HG02970 (cell line): ENCODE measurements around the gene ASPG.

Experiments
- ATAC-seq: cut with Tn5 transposase; IDR thresholded peaks from one replicate; pipeline ENCODE4 v1.9.1; 2021; ENCODE audit warnings: mild to moderate bottlenecking, moderate library complexity, moderate number of reproducible peaks; ENCODE audit not compliant: unreplicated experiment, low FRiP score

ASPG gene

GRCh38 chr14:104114421-104115130 is 29.1 kb downstream of the ASPG start:
- no peak for ATAC-seq

DNA sequence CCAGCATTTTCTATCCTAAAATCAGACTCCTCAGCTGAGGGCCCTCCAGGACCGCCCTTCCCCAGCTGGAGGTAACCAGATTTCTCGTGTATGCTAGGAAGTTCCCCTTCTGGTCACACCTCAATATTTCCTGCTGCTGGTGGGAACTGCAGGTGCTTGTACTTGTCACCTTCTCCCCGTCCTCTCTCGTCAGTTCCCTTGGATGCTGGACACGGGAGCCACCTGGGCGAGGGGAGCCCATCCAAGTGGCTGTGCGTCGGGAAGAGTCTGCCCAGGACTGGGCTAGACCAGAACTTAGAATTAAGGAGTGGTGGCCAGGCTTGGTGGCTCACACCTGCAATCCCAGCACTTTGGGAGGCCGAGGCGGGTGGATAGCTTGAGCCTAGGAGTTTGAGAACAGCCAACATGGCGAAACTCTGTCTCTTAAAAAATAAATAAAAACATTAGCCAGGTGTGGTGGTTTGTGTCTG is 29.7 kb downstream of the ASPG start:
- ATAC-seq = no peak

DNA sequence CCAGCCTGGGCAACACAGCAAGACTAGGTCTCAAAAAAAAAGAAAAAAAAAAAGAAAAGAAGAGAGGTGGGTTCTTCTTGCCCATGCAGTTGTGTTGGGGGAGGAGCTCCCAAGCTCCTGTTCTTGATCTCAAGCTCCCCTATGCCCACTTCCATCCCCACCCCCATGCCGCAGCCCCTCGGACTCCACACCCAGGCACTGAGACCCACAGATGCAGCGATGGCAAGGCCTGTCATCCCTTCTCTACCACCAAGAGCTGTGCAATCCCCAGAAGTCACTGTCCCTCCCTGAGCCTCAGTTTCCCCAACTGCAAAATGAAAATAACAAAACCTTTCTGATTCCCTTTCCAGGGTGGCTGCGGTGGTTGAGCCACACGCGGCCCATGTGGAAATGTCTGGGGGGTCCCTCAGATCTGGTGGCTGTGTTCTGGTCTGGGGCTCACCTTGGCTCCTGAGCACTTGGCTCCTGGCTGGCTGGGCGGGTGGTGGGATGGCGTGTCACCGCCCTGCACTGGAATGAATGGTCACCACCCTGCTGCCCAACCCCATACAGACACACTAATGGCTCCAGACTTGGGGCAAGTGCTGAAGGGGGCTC is 30.3 kb downstream of the ASPG start:
- ATAC-seq = no peak

DNA sequence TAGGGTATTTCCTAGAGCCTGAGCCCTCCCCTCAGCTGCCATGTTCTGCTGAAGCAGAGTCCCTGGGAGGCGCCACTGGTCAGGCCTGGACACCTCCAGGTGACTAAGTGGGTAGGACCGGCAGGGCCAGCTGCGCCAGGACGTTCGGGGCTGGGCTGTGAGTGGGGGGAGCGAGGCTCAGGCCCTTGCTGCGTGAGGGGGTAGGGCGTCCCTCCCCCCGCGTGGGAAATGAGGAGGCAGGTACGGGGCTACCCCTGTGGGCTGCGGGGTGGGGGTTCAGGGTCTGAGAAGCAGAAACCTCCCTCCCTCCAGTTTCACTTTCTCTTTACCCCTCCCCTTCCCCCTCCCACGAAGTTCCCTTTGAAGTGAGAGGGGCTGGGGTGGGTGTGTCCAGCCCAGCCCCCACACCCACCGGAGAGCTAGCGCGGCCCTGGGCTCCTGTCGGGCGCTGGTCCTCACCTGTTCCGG is 30.8 kb downstream of the ASPG start:
- no peak for ATAC-seq

GRCh38 chr14:104116756-104117340 is 31.3 kb downstream of the ASPG start:
- no peak for ATAC-seq

GRCh38 chr14:104117341-104118005 is 32.0 kb downstream of the ASPG start:
- no peak for ATAC-seq

GRCh38 chr14:104118006-104118844 is 32.7 kb downstream of the ASPG start:
- ATAC-seq = no peak

DNA sequence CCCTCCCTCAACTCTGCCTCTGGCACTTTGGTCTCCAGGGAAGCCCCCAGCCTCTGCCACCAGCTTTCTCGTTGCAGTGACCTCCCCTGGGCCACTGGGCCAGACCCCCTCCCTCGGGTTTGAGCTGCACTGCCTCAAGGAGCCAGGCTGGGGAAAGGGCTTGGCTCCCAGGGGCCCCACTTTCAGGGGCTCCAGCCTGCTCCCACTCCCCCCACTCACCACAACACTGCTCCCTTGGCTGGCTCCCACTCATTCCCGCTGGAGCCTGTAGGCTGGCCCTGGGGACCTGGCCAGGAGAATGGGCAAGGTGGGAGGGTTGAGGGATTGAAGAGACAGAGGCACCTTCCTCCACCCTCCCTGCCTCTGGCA is 33.6 kb downstream of the ASPG start:
- ATAC-seq = no peak

DNA sequence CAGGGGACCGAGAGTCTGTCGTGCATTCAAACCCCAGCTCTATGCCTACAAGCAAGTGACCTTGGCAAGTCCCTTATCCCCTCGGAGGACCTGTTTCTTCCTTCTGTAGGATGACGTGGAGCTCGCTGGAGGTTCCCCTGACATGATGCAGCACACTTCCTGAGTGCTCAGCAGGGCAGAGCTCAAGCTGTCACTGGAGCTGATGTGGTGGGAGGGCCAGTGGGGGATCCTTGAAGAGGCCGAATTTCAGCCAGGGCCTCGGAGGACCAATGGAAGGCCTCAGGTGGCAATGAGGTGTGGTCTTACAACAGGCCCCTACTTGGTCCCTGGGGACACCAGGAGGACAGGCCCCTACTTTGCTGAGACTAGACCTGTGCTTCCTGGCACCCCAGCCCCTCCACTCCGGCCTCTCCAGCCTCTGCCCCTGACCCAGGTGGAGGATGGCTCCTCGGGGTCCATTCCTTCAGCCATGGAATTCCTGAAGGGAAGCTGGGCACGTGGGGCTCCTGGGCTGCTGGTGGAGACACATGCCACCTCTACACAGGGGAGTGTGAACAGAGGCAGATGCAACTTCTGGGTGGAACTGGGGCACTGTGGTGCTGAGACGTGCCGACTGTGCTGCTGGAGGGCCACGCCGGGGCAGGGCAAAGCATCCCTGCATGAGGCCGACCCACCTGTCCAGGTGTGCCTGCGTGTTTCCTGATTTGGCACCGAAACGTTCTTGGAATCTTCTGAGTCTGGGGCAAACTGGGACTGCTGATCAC is 34.2 kb downstream of the ASPG start:
- no peak for ATAC-seq

- no peak for ATAC-seq
Observed at GRCh38 chr14:104120281-104120741, 34.8 kb downstream of the ASPG start.

GRCh38 chr14:104121142-104121541 is 35.6 kb downstream of the ASPG start:
- no peak for ATAC-seq

GRCh38 chr14:104123879-104124278 is 38.4 kb downstream of the ASPG start:
- ATAC-seq = no peak

- ATAC-seq = no peak
Observed at GRCh38 chr14:104125011-104125410, 39.5 kb downstream of the ASPG start.

- ATAC-seq = no peak
Observed at GRCh38 chr14:104126753-104127152, 41.3 kb downstream of the ASPG start.

DNA sequence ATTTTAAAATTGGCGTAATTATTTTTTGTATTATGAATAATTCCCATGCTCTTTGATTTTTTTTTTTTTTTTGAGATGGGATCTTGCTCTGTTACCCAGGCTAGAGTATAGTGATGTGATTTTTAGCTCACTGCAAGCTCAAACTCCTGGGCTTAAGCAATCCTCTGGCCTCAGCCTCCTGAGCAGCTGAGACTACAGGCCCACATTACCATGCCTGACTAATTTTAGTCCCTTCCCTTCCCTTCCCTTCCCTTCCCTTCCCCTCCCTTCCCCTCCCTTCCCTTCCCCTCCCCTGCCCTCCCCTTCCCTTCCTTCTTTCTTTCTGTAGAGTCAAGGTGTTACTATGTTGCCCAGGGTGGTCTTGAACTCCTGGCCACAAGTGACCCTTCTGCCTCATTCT is 43.5 kb downstream of the ASPG start:
- ATAC-seq = no peak

DNA sequence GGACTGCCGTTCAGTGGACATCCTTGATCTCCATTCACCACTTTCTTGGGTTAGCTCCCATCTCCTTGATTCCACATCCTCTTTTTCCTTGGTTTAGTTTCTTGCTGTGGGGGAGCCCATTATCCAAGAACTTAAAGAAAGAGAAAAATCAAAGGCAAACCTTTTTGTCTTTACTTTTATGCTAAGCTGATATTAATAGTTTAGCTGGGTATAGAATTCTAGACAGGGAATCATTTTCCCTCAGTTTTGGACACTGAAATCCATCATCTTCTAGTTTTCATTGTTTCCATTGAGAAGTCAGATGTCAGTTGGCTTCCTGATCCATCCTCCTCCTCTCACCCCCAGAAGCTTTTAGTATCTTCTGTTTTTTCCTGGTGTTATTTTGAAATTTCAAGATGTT is 44.1 kb downstream of the ASPG start:
- no peak for ATAC-seq

- ATAC-seq = no peak
Observed at GRCh38 chr14:104130974-104131651, 45.6 kb downstream of the ASPG start.

- no peak for ATAC-seq
Observed at GRCh38 chr14:104131968-104132732, 46.6 kb downstream of the ASPG start.
